ENCODE results near the gene OPN1SW. TPM values are rescaled to one million over a fixed set of nuclear protein-coding genes. Genes with fewer than 3 reads are reported as not detected.

The OPN1SW gene
- total and polyA plus RNA-seq, 9 of the 15 experiments (the other 6 are each of a cell fraction or from before 2014, with no cell fraction given), result 0.84 to 1.0 TPM; not detected in 7

- peaks cover 9% of the 10 kb centered on the region; the same call in 2 of the 3 replicates for H3K79me2 ChIP-seq (ENCODE audit: control insufficient read depth, insufficient read depth, low read length)
- FAIRE-seq (no peak), ATAC-seq (no peak), DNase-seq (ENCODE audit: extremely low read depth in 1 of 4, low spot score in 3 of 4) (no peak)
- H3K27ac ChIP-seq (ENCODE audit: extremely low read depth, low read depth, low read length), result no peak overlapping the region
- BruUV-seq (replicated peaks), result no TSS peak
- WGBS (ENCODE audit: insufficient coverage, low coverage, missing lambda C conversion rate), result 41% methylated on average over 9 of the region's 9 CpGs
- intact Hi-C loops (cut with micrococcal nuclease) (no loop called here), in situ Hi-C loops (cut with MboI) (no loop called here)
- no peaks in the 10 kb centered on the region for H3K27me3 ChIP-seq (ENCODE audit: control insufficient read depth in 2 of 2, insufficient read depth in 2 of 2, low read length in 2 of 2)
- CTCF ChIA-PET (ENCODE audit: low intra/inter-chr PET ratio), result no interaction called here
- no peaks in the 10 kb centered on the region for H4K20me1 ChIP-seq (replicated peaks; ENCODE audit: control insufficient read depth, insufficient read depth, low read length)
- no peaks in the 10 kb centered on the region for H3K9me3 ChIP-seq (replicated peaks; ENCODE audit: control insufficient read depth, insufficient read depth, low read depth, low read length)
- H3K4me3 ChIP-seq, result no peak overlapping the region
- H3K4me1 ChIP-seq (replicated peaks in 1 of 2; ENCODE audit: control insufficient read depth in 2 of 2, insufficient read depth in 2 of 2, low read length in 2 of 2), result peaks cover 24 to 38% of the 10 kb centered on the region in 2 experiments
- H3K4me2 ChIP-seq (ENCODE audit: insufficient read depth, low read length), result no peak overlapping the region
- no peaks in the 10 kb centered on the region for H3K36me3 ChIP-seq (ENCODE audit: control insufficient read depth, insufficient read depth, low read length)
- POLR2A ChIA-PET, result interaction anchor here (1.0 to 1.4 kb wide), 4 partner anchors 21 to 49 kb away, joined by 3 to 5 read pairs (median 3); no protein-coding TSS in a partner anchor
- H2AFZ ChIP-seq (ENCODE audit: low read depth, low read length), result peak overlapping the region; percentile 22; the same call in 1 of the 2 replicates
- H3K9me1 ChIP-seq (ENCODE audit: control insufficient read depth, insufficient read depth, low read length), result no peaks in the 10 kb centered on the region
- H3K9ac ChIP-seq (ENCODE audit: insufficient read depth in 1 of 2, low read depth in 2 of 2, low read length in 2 of 2), result peak overlapping the region in 1 of 2 experiments; percentile 72; a peak in 1 of 4 replicates
- TF ChIP-seq ZNF121 (CRISPR knock-in tag; conservative IDR thresholded peaks at IDR 0.05) (no peak), ZNF24 (IDR thresholded peaks at IDR 0.05) (no peak), TRIM28 (IDR thresholded peaks at IDR 0.05) (no peak), ZBTB7A (IDR thresholded peaks at IDR 0.05; ENCODE audit: borderline replicate concordance, control insufficient read depth, low read depth, low read length) (peak; percentile 58; the same call in 1 of the 2 replicates), ZBTB33 (CRISPR knock-in tag; IDR thresholded peaks at IDR 0.05) (peak; percentile 98)
- TF ChIP-seq, protein P1, sequence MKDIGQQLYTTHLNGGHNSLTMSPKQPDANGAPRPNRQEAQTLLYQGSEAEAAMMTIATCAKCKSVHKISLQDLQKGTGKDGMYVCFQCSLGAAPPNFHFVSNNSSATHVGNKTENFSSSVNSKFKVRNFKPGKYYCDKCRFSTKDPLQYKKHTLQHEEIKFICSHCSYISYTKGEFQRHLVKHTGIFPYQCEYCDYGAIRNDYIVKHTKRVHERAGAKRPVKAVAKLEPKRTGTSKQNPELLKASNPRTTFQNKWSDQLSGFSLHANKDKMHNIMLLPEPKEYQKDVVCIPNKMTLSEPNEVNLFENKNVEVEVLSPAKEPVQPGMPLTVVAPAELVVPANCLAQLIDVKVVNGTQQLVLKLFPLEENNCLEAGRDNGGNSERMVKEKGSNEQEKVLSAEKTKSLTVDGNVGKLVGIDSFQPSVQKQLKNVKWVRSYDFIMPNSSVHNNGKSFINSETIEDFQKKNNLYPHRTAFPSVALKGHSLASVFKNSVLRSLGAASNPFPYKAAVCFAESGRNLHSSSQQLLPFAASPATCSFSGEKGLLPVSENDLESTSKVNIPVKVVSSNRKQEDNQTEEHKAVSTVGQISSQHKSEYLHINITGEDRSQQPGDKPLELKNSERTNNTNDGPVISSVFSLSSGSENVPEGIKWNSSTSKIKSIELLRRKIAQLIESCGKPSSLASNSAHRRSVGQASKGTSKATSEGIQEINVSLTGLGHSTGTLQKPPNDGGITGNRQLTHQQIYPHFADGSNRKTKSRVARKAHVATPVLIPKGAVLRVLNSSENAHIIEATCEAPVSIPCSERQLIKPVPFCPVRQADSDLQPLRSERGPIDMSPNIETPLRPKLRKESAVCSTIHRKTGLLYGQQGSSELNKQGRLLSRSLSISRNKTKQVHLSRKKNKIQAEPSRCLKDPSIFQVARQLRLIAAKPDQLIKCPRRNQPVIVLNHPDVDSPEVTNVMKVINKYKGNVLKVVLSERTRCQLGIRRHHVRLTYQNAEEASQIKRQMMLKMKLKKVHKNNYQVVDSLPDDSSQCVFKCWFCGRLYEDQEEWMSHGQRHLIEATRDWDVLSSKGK (CRISPR knock-in tag; IDR thresholded peaks at IDR 0.05), result no peak
- TF ChIP-seq, protein P2, sequence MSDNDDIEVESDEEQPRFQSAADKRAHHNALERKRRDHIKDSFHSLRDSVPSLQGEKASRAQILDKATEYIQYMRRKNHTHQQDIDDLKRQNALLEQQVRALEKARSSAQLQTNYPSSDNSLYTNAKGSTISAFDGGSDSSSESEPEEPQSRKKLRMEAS (CRISPR knock-in tag; IDR thresholded peaks at IDR 0.05), result 0 out of 2 replicates have a peak, but pooled peaks have one; percentile 11
- TF ChIP-seq, protein P3, sequence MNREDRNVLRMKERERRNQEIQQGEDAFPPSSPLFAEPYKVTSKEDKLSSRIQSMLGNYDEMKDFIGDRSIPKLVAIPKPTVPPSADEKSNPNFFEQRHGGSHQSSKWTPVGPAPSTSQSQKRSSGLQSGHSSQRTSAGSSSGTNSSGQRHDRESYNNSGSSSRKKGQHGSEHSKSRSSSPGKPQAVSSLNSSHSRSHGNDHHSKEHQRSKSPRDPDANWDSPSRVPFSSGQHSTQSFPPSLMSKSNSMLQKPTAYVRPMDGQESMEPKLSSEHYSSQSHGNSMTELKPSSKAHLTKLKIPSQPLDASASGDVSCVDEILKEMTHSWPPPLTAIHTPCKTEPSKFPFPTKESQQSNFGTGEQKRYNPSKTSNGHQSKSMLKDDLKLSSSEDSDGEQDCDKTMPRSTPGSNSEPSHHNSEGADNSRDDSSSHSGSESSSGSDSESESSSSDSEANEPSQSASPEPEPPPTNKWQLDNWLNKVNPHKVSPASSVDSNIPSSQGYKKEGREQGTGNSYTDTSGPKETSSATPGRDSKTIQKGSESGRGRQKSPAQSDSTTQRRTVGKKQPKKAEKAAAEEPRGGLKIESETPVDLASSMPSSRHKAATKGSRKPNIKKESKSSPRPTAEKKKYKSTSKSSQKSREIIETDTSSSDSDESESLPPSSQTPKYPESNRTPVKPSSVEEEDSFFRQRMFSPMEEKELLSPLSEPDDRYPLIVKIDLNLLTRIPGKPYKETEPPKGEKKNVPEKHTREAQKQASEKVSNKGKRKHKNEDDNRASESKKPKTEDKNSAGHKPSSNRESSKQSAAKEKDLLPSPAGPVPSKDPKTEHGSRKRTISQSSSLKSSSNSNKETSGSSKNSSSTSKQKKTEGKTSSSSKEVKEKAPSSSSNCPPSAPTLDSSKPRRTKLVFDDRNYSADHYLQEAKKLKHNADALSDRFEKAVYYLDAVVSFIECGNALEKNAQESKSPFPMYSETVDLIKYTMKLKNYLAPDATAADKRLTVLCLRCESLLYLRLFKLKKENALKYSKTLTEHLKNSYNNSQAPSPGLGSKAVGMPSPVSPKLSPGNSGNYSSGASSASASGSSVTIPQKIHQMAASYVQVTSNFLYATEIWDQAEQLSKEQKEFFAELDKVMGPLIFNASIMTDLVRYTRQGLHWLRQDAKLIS (CRISPR knock-in tag; IDR thresholded peaks at IDR 0.05), result no peak
Measured at GRCh38 chr7:128788446-128789412, 13.1 kb upstream of the OPN1SW start.

All from K562 (cell line).